AG04450 (cell line): Measurements from ENCODE around the gene CYS1. TPM values are rescaled to one million over a fixed set of nuclear protein-coding genes. Genes with fewer than 3 reads are reported as not detected.

Source experiments
- CTCF ChIA-PET: fragments of 300-600, 350-600 bp; formaldehyde crosslinking; extraction: SDS; loops from one replicate; lab custom pipeline; 2022; ENCODE audit warnings: antibody characterized with exemption, inconsistent platforms; lab: Charles Lee
- POLR2A ChIA-PET: fragments of 350-600 bp; formaldehyde crosslinking; extraction: SDS; loops from one replicate; lab custom pipeline; 2021; ENCODE audit warnings: antibody characterized with exemption, inconsistent platforms; lab: Yijun Ruan, JAX
- DNase-seq: peaks from one replicate; pipeline ENCODE4 v3.0.0-alpha.2; 2011; ENCODE audit warnings: low read depth, low spot score
- H3K27ac ChIP-seq: one replicate; pipeline ENCODE4 v1.5.1; 2012; ENCODE audit warnings: low read depth, low read length, control low read depth
- H3K27me3 ChIP-seq: one replicate; pipeline ENCODE4 v1.6.0; 2012; ENCODE audit warnings: low read length; ENCODE audit not compliant: control insufficient read depth, insufficient read depth
- H3K4me3 ChIP-seq: 2 replicates; pipeline ENCODE4 v1.5.1; 2011; ENCODE audit warnings: mild to moderate bottlenecking, low read depth, low read length, control low read depth
- H3K9me3 ChIP-seq: 2 replicates; pipeline ENCODE4 v1.5.1; 2012; ENCODE audit warnings: low read length; ENCODE audit not compliant: control insufficient read depth, insufficient read depth
- CTCF ChIP-seq: IDR thresholded peaks from 2 replicates; pipeline ENCODE4 v1.5.1; 2011; ENCODE audit warnings: low read depth, low read length, control low read depth, inconsistent platforms
- polyA plus RNA-seq: library from polyadenylated mRNA; depleted of rRNA; stranded (reverse); fragments of >200 nt; gene quantifications from 2 replicates; pipeline ENCODE4 v1.2.3, GENCODE V29; 2011

CYS1 gene
- polyA plus RNA-seq, 1 experiment: 0.12 TPM

DNA sequence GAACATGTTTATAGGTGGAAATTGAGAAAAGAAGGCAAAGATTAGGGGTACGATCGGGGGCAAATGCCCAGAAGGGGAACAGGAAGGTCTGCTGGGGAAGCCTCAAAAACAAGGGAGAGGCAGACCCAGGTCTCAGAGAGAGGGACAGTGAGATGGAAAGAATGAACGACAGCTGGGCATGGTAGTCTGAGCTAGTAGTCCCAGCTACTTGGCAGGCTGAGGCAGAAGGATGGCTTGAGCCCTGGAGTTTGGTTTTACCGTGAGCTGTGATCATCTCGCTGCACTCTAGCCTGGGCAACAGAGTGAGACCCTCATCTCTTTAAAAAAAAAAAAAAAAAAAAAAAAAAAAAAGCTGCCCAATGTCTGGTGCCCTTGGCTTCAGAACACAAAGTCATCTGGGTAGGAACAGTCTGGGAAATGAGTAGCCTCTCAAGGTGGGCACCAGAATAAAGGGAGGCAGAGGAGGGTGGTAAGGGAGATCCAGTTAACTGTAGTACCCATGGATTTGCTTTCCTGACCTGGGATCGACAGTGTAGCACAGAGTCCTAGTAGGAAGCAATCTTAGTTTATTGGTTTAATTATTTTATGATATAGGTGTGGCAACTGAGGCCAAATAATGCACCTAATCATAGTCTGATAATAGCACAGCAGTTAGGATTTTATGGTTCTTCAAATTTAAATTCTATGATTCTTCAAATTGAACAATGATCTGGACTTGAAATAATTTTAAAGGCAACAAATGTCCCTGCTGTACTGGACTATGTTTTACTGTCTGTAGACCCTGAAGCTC is 45.8 kb upstream of the CYS1 start:
- ChIA-PET POLR2A (interaction anchor here (0.5 to 0.7 kb wide), 2 partner anchors 259 to 322 kb away, joined by 3 to 9 read pairs; partner anchors contain the start of gene ODC1), CTCF (interaction anchor here (0.6 to 8.5 kb wide), 10 partner anchors 8 to 313 kb away, joined by 3 to 171 read pairs (median 8); no protein-coding TSS in a partner anchor)
- H3K9me3 ChIP-seq: no peaks in the 10 kb centered on the region
- no peak for TF ChIP-seq CTCF
- H3K27ac ChIP-seq: no peak overlapping the region
- no peak overlapping the region for H3K4me3 ChIP-seq
- no peak for DNase-seq
- no peaks in the 10 kb centered on the region for H3K27me3 ChIP-seq

DNA sequence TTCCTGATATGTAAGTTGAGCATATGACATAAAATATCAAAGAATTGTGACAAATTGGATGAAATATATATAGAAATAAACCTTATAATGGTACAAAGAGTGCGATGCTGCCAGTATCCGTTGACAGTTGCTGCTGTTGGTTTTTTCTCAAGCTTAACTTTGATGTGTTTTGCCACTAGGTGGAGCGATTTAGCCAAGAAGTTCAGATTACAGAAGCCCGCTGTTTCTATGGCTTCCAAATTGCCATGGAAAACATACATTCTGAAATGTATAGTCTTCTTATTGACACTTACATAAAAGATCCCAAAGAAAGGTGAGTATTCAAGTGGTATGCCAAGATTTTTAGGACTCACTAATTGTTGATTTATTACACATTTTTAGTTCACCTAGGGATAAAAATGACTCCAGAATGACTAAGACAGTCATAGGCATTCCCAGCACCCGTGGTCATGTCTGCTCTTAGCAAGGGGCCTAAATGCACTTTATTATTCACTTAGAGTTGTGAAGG is 44.4 kb upstream of the CYS1 start:
- H3K4me3 ChIP-seq: no peak overlapping the region
- no peak overlapping the region for H3K27ac ChIP-seq
- peak; percentile 62 for TF ChIP-seq CTCF
- POLR2A ChIA-PET: interaction anchor here (0.5 to 1.4 kb wide), 3 partner anchors 8 to 283 kb away, joined by 3 to 7 read pairs (median 4); no protein-coding TSS in a partner anchor
- H3K9me3 ChIP-seq: no peaks in the 10 kb centered on the region
- no peaks in the 10 kb centered on the region for H3K27me3 ChIP-seq
- DNase-seq: peak; percentile 52
- CTCF ChIA-PET: interaction anchor here (0.6 to 8.5 kb wide), 25 partner anchors 8 to 588 kb away, joined by 3 to 171 read pairs (median 5); no protein-coding TSS in a partner anchor

DNA sequence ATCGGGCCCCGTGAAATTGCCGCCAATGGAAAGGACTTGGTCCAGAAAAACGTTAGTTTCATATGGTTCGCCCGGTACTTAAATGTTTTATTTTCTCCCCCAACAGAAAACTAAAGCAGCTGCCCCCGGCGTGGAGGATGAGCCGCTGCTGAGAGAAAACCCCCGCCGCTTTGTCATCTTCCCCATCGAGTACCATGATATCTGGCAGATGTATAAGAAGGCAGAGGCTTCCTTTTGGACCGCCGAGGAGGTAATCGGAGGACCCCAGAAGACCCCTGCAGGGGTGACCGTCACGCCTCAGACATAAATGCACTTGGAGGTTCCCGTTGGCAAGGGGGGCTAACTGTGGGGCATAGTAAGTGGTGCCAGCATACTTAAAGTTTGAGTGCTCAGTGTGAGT is 43.1 kb upstream of the CYS1 start:
- H3K27ac ChIP-seq: peak overlapping the region; percentile 40
- ChIA-PET POLR2A (interaction anchor here (0.6 to 1.2 kb wide), 4 partner anchors 9 to 312 kb away, joined by 3 to 7 read pairs (median 3); no protein-coding TSS in a partner anchor), CTCF (interaction anchor here (0.7 to 8.5 kb wide), 5 partner anchors 285 to 322 kb away, joined by 3 to 171 read pairs (median 7); no protein-coding TSS in a partner anchor)
- no peak for TF ChIP-seq CTCF
- no peaks in the 10 kb centered on the region for H3K27me3 ChIP-seq
- no peak for DNase-seq
- no peaks in the 10 kb centered on the region for H3K9me3 ChIP-seq
- peak overlapping the region; percentile 79 for H3K4me3 ChIP-seq

DNA sequence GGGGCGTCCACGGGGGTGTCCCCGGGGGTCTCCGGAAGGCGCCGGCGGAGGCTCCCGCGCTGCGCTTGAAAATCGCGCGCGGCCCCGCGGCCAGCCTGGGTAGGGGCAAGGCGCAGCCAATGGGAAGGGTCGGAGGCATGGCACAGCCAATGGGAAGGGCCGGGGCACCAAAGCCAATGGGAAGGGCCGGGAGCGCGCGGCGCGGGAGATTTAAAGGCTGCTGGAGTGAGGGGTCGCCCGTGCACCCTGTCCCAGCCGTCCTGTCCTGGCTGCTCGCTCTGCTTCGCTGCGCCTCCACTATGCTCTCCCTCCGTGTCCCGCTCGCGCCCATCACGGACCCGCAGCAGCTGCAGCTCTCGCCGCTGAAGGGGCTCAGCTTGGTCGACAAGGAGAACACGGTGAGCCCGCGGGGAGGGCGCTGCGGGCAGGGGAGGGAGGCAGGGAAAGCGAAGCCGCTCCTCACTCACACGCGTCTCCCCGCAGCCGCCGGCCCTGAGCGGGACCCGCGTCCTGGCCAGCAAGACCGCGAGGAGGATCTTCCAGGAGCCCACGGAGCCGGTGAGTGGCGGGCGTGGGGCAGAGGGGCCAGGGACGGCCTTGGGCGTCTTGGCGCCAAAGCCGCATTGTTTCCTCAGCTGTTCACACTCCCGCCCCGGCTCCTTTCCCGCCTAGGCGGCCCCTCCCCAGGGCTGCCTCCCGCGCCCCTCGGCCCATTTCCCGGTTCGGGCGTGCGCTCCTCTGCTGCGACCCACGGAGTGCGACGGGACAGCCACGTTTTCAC is 42.5 kb upstream of the CYS1 start, which contains the start of gene RRM2:
Gene RRM2, plus strand, starts transcription at position 240 of the 781 bp plus-strand sequence. Its CDS starts 60 bp downstream, at position 300.
- H3K9me3 ChIP-seq: no peaks in the 10 kb centered on the region
- H3K4me3 ChIP-seq: peak within 1 kb of the TSS; percentile 79
- H3K27ac ChIP-seq: peak within 1 kb of the TSS; percentile 47
- no peaks in the 10 kb centered on the region for H3K27me3 ChIP-seq
- ChIA-PET POLR2A (no interaction called here), CTCF (interaction anchor here (7.0 kb wide), 1 partner anchor 312 kb away, joined by 171 read pairs; no protein-coding TSS in a partner anchor)
- no peak for TF ChIP-seq CTCF
- DNase-seq: peak; percentile 51
